Type B pancreatic cell (in vitro differentiated cells): Measurements from ENCODE around the gene USH2A. TPM values are rescaled to one million over a fixed set of nuclear protein-coding genes. Genes with fewer than 3 reads are reported as not detected.

Experiments used
- DNase-seq: peaks from one replicate; pipeline ENCODE4 v3.0.0; 2021; ENCODE audit warnings: mixed read lengths; ENCODE audit not compliant: unreplicated experiment; ENCODE audit errors: extremely low spot score
- H3K27ac Mint-ChIP-seq: 2 replicates; pipeline ENCODE4 v1.8.0; 2021; ENCODE audit warnings: mild to moderate bottlenecking, mixed read lengths
- H3K27me3 Mint-ChIP-seq: 2 replicates; pipeline ENCODE4 v1.8.0; 2021; ENCODE audit warnings: mixed read lengths
- H3K36me3 Mint-ChIP-seq: 2 replicates; pipeline ENCODE4 v1.8.0; 2021; ENCODE audit warnings: mixed read lengths
- H3K4me1 Mint-ChIP-seq: one replicate; pipeline ENCODE4 v1.8.0; 2021; ENCODE audit warnings: mixed read lengths; ENCODE audit not compliant: unreplicated experiment
- H3K4me3 Mint-ChIP-seq: 2 replicates; pipeline ENCODE4 v1.8.0; 2021; ENCODE audit warnings: mild to moderate bottlenecking, mixed read lengths
- H3K9me3 Mint-ChIP-seq: 2 replicates; pipeline ENCODE4 v1.8.0; 2021; ENCODE audit warnings: mixed read lengths
- total RNA-seq: library from RNA; stranded (reverse); gene quantifications from 2 replicates; pipeline ENCODE4 v1.2.1, GENCODE V29; 2021; ENCODE audit warnings: low replicate concordance
- TF ChIP-seq, protein P1 (sequence below): fragments of 200-600 bp; sonication (generic); conservative IDR thresholded peaks from 2 replicates; pipeline ENCODE4 v1.5.0; 2021; ENCODE audit warnings: antibody characterized with exemption, mild to moderate bottlenecking

The USH2A gene
- total RNA-seq, 1 donor from 2014 or later, result 0.22 TPM

DNA sequence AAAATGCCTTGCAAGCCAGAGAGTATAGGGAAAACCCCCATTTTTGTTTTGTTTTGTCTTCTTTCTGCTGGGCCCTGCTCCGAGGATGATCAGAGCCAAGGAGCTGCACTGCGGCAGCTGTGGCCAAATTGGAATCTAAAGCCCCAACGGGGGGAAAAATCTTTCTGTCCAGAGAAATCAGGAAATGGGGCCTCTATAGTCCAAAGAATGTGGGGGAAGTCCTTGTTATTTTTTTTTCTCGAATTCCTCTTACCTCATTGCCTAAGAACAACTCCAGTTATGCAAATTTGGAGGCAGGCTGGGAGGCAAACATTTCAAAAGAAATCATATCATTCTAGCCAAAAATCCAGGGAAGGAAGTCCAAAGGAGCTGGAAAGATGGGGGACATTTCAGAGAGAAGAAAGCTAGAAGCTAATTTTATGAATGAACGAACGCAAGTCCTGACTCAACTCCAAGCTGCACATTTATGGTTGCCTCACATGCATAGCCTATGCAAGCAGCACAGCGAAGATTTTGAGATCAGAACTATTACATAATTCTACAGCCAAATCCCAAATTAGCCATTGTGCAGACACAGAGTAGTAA, 592.9 kb downstream of the USH2A start:
- Mint-ChIP-seq H3K9me3 (peaks cover 6% of the 10 kb centered on the region), H3K27ac (no peak overlapping the region), H3K4me1 (no peaks in the 10 kb centered on the region), H3K36me3 (no peaks in the 10 kb centered on the region), H3K4me3 (no peak overlapping the region), H3K27me3 (no peaks in the 10 kb centered on the region)
- no peak for DNase-seq
- TF ChIP-seq, protein P1, sequence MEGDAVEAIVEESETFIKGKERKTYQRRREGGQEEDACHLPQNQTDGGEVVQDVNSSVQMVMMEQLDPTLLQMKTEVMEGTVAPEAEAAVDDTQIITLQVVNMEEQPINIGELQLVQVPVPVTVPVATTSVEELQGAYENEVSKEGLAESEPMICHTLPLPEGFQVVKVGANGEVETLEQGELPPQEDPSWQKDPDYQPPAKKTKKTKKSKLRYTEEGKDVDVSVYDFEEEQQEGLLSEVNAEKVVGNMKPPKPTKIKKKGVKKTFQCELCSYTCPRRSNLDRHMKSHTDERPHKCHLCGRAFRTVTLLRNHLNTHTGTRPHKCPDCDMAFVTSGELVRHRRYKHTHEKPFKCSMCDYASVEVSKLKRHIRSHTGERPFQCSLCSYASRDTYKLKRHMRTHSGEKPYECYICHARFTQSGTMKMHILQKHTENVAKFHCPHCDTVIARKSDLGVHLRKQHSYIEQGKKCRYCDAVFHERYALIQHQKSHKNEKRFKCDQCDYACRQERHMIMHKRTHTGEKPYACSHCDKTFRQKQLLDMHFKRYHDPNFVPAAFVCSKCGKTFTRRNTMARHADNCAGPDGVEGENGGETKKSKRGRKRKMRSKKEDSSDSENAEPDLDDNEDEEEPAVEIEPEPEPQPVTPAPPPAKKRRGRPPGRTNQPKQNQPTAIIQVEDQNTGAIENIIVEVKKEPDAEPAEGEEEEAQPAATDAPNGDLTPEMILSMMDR, result no peak

DNA sequence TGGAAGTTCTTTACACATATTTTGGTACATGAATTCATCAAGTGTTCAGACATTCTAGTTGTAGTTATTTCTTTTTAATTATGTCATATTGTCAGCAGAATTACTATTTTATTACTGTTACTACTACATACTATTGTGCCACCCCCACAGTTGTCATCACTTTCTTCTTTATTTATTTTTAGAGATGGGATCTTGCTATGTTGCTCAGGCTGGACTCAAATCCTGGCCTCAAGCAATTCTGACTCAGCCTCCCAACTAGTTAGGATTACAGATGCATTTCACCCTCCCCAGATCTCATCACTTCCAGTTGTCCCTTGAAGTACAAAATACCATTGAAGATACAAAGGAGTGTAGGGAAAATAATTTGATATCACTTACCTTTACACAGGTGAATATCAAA, 598.2 kb downstream of the USH2A start:
- H3K9me3 Mint-ChIP-seq, result peaks cover 4% of the 10 kb centered on the region
- H3K36me3 Mint-ChIP-seq, result no peaks in the 10 kb centered on the region
- TF ChIP-seq, protein P1, result no peak
- H3K4me3 Mint-ChIP-seq, result no peak overlapping the region
- H3K4me1 Mint-ChIP-seq, result no peaks in the 10 kb centered on the region
- no peak overlapping the region for H3K27ac Mint-ChIP-seq
- no peak for DNase-seq
- H3K27me3 Mint-ChIP-seq, result no peaks in the 10 kb centered on the region

DNA sequence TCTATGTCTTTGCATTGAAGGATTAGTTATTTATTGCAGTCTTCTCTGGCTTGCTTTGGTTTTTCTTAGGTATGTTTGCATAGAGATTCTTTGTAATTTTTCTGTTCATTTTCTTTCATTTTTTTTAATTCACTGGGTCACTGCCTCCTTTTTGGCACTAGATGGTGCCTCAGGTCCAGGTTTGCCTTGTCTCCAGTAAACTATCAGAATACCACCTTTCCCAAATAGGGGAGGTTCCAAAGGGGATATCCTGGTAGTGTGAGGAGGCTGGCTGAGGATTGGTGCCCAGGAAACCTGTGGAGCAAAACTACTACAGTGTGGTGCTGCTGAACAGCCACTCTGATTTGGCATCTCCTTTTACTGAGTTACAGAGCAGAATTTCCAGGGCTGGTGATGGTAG, 599.0 kb downstream of the USH2A start:
- H3K9me3 Mint-ChIP-seq, result peaks cover 4% of the 10 kb centered on the region
- no peak overlapping the region for H3K27ac Mint-ChIP-seq
- no peaks in the 10 kb centered on the region for H3K36me3 Mint-ChIP-seq
- TF ChIP-seq, protein P1, result peak; percentile 58
- no peak overlapping the region for H3K4me3 Mint-ChIP-seq
- no peak for DNase-seq
- H3K4me1 Mint-ChIP-seq, result no peaks in the 10 kb centered on the region
- H3K27me3 Mint-ChIP-seq, result no peaks in the 10 kb centered on the region

DNA sequence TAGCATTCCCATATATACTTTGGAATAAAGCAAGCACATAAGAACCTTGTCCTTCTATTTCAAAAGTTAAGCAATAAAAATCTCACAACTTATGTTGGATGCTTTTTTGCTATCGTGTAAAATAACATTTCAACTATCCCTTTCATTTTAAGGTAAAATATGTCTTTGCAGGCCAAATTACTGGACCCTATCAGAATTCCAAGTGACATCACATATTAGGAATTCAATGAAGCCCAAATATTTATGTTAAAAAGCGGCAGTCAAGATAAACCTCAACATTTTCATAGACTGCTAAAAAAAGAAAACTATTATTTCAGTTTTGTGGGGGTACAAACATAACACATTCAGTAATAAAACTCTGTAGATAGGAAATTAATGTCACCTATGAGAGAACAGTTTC, 604.1 kb downstream of the USH2A start:
- TF ChIP-seq, protein P1, result no peak
- H3K36me3 Mint-ChIP-seq, result no peaks in the 10 kb centered on the region
- no peak for DNase-seq
- H3K4me3 Mint-ChIP-seq, result no peak overlapping the region
- H3K27ac Mint-ChIP-seq, result no peak overlapping the region
- H3K4me1 Mint-ChIP-seq, result no peaks in the 10 kb centered on the region
- no peaks in the 10 kb centered on the region for H3K27me3 Mint-ChIP-seq
- H3K9me3 Mint-ChIP-seq, result peaks cover 4% of the 10 kb centered on the region

- Mint-ChIP-seq H3K27me3 (no peaks in the 10 kb centered on the region), H3K9me3 (peaks cover 11% of the 10 kb centered on the region), H3K36me3 (no peaks in the 10 kb centered on the region), H3K4me3 (no peak overlapping the region), H3K27ac (no peak overlapping the region), H3K4me1 (no peaks in the 10 kb centered on the region)
- TF ChIP-seq, protein P1, result no peak
- no peak for DNase-seq
These were observed 615.3 kb downstream of the USH2A start for GRCh38 chr1:215807911-215808436.
